SU-DHL-6 (cell line): ENCODE data around the gene P3H2.

Experiments
- EZH2phosphoT487 ChIP-seq: fragments of 200-600 bp; sonication (generic), shearing (Covaris generic); conservative IDR thresholded peaks from 2 replicates; pipeline ENCODE4 v1.6.1; 2018; ENCODE audit warnings: mild to moderate bottlenecking, antibody characterized with exemption, low read length, moderate library complexity, mixed read lengths
- TF ChIP-seq, protein P1 (sequence below): fragments of 200-600 bp; sonication (generic); IDR thresholded peaks from one replicate; pipeline ENCODE4 v1.5.1; 2017; ENCODE audit warnings: antibody characterized with exemption, mild to moderate bottlenecking, low read length, moderate library complexity; ENCODE audit not compliant: insufficient read depth, poor library complexity, severe bottlenecking

DNA sequence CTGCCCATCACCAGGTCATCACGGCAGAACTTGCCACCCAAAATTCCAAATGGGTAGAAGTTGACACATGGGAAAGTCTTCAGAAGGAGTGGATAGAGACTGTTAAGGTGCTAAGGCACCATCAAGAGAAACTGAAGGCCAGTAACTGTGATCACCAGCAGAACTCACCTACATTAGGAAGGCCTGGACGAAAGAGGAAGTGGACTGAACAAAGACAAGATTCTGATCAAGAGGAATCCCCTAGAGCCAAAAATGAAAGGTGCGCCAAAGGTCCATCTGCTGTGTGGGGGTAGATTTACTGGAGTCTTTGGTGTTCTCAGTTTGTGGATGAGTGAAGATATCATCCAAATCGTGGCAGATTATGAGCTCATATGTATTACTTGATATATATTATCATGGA is 46.3 kb upstream of the P3H2 start:
- TF ChIP-seq, protein P1, sequence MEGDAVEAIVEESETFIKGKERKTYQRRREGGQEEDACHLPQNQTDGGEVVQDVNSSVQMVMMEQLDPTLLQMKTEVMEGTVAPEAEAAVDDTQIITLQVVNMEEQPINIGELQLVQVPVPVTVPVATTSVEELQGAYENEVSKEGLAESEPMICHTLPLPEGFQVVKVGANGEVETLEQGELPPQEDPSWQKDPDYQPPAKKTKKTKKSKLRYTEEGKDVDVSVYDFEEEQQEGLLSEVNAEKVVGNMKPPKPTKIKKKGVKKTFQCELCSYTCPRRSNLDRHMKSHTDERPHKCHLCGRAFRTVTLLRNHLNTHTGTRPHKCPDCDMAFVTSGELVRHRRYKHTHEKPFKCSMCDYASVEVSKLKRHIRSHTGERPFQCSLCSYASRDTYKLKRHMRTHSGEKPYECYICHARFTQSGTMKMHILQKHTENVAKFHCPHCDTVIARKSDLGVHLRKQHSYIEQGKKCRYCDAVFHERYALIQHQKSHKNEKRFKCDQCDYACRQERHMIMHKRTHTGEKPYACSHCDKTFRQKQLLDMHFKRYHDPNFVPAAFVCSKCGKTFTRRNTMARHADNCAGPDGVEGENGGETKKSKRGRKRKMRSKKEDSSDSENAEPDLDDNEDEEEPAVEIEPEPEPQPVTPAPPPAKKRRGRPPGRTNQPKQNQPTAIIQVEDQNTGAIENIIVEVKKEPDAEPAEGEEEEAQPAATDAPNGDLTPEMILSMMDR = no peak
- TF ChIP-seq EZH2phosphoT487 = no peak
